Esophagus muscularis mucosa (tissue), 4 donors: ENCODE data around the gene BLOC1S4. TPM values are rescaled to one million over a fixed set of nuclear protein-coding genes. Genes with fewer than 3 reads are reported as not detected.

Experiments
- DNase-seq: peaks from one replicate; pipeline ENCODE4 v3.0.0-alpha.2; 2017; ENCODE audit errors: extremely low spot score
- H3K27ac ChIP-seq, 4 donors: fragments of 200-600 bp; sonication (generic); replicated peaks in 1 of 4; 1 replicate in 3 of 4; 2 replicates in 1 of 4; pipeline ENCODE4 v1.5.1; 2016 to 2019; ENCODE audit warnings: mild to moderate bottlenecking in 1 of 4
- H3K27me3 ChIP-seq, 4 donors: fragments of 200-600 bp; sonication (generic); one replicate each; pipeline versions ENCODE4 v1.5.1 to v1.6.0; 2016 to 2019
- H3K36me3 ChIP-seq, 4 donors: fragments of 200-600 bp; sonication (generic); one replicate each; pipeline ENCODE4 v1.5.1; 2016 to 2019
- H3K4me1 ChIP-seq, 4 donors: fragments of 200-600 bp; sonication (generic); one replicate each; pipeline ENCODE4 v1.5.1; 2016 to 2019
- H3K4me3 ChIP-seq, 4 donors: fragments of 200-600 bp; sonication (generic); 1 replicate in 2 of 4; 2 replicates in 2 of 4; pipeline ENCODE4 v1.5.1; 2016 to 2019; ENCODE audit warnings: mild to moderate bottlenecking in 4 of 4, moderate library complexity in 1 of 4
- H3K9me3 ChIP-seq, 4 donors: fragments of 200-600 bp; sonication (generic); 1 replicate in 3 of 4; 2 replicates in 1 of 4; pipeline ENCODE4 v1.5.1; 2016 to 2019
- EP300 ChIP-seq: sonication (generic); formaldehyde crosslinking; IDR thresholded peaks from one replicate; pipeline ENCODE4 v1.6.1; 2017; ENCODE audit warnings: antibody characterized with exemption
- POLR2A ChIP-seq: fragments of 450-650 bp; IDR thresholded peaks from one replicate; pipeline ENCODE4 v1.6.1; 2017; ENCODE audit warnings: antibody characterized with exemption, moderate library complexity, mild to moderate bottlenecking, low read depth
- POLR2AphosphoS5 ChIP-seq, 2 donors: sonication (generic); formaldehyde crosslinking; IDR thresholded peaks; one replicate each; pipeline ENCODE4 v1.6.1; 2017; ENCODE audit warnings: antibody characterized with exemption in 2 of 2
- WGBS: methylation state at CpG from one replicate; pipeline ENCODE4 v1.1.5; 2018; 5-methylcytosine and 5-hydroxymethylcytosine counted together
- intact Hi-C: fragments of 100-400 bp; cut with DNase I; formaldehyde crosslinking; loops from one replicate; pipeline ENCODE4 v1.15.1; 2023
- total RNA-seq, 4 donors: library from RNA; depleted of rRNA; stranded (reverse); fragments of >200 nt; gene quantifications; one replicate each; pipeline versions ENCODE4 v1.1.0 to v1.2.1, GENCODE V29; 2016
- TF ChIP-seq, protein P1 (sequence below), 3 experiments: fragments of 200-600 bp in 2 of 3; fragments of 450-650 bp in 1 of 3; sonication (generic) in 2 of 3; IDR thresholded peaks; one replicate each; pipeline ENCODE4 v1.5.1; 2017 to 2019; ENCODE audit warnings: antibody characterized with exemption in 3 of 3, mild to moderate bottlenecking in 2 of 3, moderate library complexity in 1 of 3

Gene BLOC1S4
- total RNA-seq, 4 donors from 2014 or later = 15.8 to 21.9 (median 17.9) TPM

DNA sequence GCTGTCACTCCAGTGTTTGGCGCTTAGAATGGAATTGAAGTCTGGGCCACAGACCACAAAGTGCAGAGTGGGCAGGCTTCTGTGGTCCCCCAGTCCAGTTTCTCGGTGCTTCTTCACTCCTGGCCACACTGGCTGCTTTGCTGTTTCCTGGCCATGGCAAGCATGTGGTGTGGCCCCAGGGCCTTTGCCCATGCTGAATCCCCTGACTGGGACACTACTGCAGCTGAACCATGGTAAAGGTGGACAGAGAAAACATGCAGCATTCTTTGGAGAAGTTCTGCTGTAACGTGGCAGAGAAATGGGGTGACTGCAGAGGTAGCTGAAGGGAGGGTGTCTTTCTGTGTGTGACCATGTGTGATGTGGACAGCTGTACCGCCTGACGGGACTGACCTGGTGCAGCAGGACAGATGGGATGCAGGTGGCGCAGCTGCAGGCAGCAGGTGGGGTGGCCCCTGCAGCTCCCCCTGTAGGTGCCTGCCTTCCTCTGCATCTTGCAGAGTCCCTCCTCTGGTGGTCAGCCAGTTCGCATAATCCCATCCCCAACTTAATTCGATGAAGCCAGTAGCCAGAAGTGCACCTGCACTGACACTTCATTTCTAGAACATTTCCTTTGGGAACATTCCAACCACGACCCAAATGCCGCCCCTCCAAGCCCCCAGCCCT is 35.5 kb upstream of the BLOC1S4 start:
- intact Hi-C loops = no loop called here
- Histone ChIP-seq H3K27ac (no peak overlapping the region), H3K36me3 (peaks cover 0 to 9% (median 1%) of the 10 kb centered on the region in 4 donors), H3K27me3 (no peaks in the 10 kb centered on the region), H3K9me3 (no peaks in the 10 kb centered on the region), H3K4me1 (peaks cover 20 to 24% (median 22%) of the 10 kb centered on the region in 4 donors), H3K4me3 (no peak overlapping the region)
- TF ChIP-seq, protein P1, sequence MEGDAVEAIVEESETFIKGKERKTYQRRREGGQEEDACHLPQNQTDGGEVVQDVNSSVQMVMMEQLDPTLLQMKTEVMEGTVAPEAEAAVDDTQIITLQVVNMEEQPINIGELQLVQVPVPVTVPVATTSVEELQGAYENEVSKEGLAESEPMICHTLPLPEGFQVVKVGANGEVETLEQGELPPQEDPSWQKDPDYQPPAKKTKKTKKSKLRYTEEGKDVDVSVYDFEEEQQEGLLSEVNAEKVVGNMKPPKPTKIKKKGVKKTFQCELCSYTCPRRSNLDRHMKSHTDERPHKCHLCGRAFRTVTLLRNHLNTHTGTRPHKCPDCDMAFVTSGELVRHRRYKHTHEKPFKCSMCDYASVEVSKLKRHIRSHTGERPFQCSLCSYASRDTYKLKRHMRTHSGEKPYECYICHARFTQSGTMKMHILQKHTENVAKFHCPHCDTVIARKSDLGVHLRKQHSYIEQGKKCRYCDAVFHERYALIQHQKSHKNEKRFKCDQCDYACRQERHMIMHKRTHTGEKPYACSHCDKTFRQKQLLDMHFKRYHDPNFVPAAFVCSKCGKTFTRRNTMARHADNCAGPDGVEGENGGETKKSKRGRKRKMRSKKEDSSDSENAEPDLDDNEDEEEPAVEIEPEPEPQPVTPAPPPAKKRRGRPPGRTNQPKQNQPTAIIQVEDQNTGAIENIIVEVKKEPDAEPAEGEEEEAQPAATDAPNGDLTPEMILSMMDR (IDR thresholded peaks at IDR 0.05) = no peak
- TF ChIP-seq POLR2A = no peak
- no peak for DNase-seq
- 81% methylated on average over 10 of the region's 10 CpGs for WGBS

DNA sequence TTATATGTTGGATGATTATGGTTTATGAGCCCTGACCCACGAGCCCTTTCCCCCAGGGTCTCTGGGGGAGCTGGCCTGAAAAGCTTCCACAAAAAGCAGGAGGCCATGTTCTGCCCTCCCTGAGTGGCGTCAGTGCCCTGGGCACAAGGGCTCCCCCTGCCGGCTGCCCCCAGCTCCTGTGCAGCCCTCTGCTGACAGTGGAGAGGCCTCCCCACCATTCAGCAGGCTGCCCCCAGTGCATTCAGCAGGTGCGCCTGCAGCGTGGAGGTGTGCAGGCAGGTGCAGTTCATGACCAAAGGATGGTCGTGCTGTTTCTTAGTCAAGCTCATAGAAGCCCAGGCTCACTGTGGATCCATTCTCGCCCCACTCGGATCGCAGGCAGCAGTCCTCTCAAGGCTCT is 34.8 kb upstream of the BLOC1S4 start:
- Histone ChIP-seq H3K36me3 (peaks cover 0 to 5% (median 0%) of the 10 kb centered on the region in 4 donors), H3K27me3 (no peaks in the 10 kb centered on the region), H3K4me1 (peaks cover 13 to 17% (median 16%) of the 10 kb centered on the region in 4 donors), H3K9me3 (no peaks in the 10 kb centered on the region), H3K4me3 (no peak overlapping the region), H3K27ac (no peak overlapping the region)
- no peak for DNase-seq
- intact Hi-C loops = no loop called here
- TF ChIP-seq, protein P1 (IDR thresholded peaks at IDR 0.05) = peak in 1 of 3 experiments; percentile 6
- TF ChIP-seq POLR2A = no peak
- WGBS = 93% methylated on average over 9 of the region's 9 CpGs

DNA sequence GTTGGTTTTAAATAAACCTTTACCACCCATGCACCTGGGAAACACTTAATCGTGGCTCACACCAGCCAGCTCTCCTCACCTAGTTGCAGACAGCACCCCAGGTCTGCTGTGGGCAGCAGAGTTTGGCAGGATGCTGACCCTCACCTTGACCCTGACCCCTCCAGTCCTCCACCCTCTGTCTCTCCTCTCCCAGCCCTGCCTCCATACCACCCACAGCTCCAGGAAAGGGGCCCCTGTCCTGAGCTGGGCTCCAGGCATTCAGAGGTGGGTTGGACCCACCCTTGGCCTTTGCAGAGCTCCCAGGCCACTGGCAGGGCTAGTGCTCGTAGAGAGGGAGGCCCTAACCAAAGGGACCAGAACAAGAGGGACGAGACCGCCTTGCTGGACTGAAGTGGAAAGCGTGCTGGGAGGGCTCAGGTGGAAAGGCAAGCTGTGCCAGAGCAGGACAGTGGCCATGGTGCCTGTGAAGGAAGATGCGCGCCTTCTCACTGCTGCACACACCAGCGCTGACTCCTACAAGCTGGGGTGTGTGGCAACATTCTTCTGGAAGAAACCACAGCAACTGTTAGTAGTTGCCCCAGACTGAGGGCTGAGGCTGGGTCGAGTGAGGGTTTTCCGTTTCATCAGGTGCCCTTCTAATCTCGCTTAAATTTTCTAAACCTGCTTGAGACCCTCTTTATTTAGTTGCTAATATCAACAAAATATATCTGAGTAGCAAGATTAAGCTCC is 32.9 kb upstream of the BLOC1S4 start:
- TF ChIP-seq POLR2AphosphoS5 (IDR thresholded peaks at IDR 0.05) (no peak), EP300 (no peak), POLR2A (no peak)
- TF ChIP-seq, protein P1 (IDR thresholded peaks at IDR 0.05) = no peak
- Histone ChIP-seq H3K27me3 (no peaks in the 10 kb centered on the region), H3K36me3 (peaks cover 0 to 3% (median 0%) of the 10 kb centered on the region in 4 donors), H3K9me3 (no peaks in the 10 kb centered on the region), H3K4me1 (no peaks in the 10 kb centered on the region), H3K4me3 (no peak overlapping the region), H3K27ac (no peak overlapping the region)
- no peak for DNase-seq
- 82% methylated on average over 11 of the region's 11 CpGs for WGBS
- intact Hi-C loops = no loop called here

DNA sequence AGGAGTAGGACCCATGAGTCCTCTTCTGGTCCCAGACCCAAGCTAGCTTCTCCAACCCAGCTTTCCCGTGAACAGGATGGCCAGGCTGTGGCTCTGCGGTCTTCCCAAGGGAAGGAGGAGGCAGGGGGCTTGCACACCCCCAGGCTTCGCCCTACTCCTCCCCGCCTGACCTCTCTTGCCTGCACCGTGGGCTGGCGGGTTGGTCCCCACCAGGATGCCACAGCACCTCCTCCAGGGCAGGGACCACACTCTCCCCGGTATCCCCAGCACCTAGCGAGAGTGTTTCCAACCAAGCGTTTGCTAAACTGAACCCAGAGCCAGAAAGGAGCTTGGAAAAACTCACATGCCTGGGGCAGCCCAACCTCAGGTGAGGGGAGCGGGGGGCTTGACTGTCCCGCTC is 31.3 kb upstream of the BLOC1S4 start:
- no peak for TF ChIP-seq EP300
- TF ChIP-seq POLR2AphosphoS5 (IDR thresholded peaks at IDR 0.05) = no peak
- TF ChIP-seq, protein P1 (IDR thresholded peaks at IDR 0.05) = no peak
- no peak for TF ChIP-seq POLR2A
- 83% methylated on average over 11 of the region's 11 CpGs for WGBS
- intact Hi-C loops = no loop called here
- no peak overlapping the region for H3K27ac ChIP-seq
- peaks cover 0 to 8% (median 3%) of the 10 kb centered on the region in 4 donors for H3K4me1 ChIP-seq
- DNase-seq = no peak
- H3K9me3 ChIP-seq = no peaks in the 10 kb centered on the region
- no peak overlapping the region for H3K4me3 ChIP-seq
- H3K36me3 ChIP-seq = no peaks in the 10 kb centered on the region
- H3K27me3 ChIP-seq = no peaks in the 10 kb centered on the region
